Loucy (cell line): ENCODE data around the gene NMBR.

Experiments
- CTCF ChIP-seq: fragments of 200-600 bp; sonication (generic); conservative IDR thresholded peaks from 2 replicates; pipeline ENCODE4 v1.5.1; 2014; ENCODE audit warnings: mild to moderate bottlenecking, antibody characterized with exemption, low read length
- EZH2phosphoT487 ChIP-seq: fragments of 200-600 bp; IDR thresholded peaks from 2 replicates; pipeline ENCODE4 v1.6.1; 2018; ENCODE audit warnings: antibody characterized with exemption, mild to moderate bottlenecking, moderate library complexity, borderline replicate concordance

GRCh38 chr6:142117366-142117765, 29.6 kb downstream of the NMBR start:
- TF ChIP-seq CTCF (no peak), EZH2phosphoT487 (no peak)
